ENCODE measurements around the gene GALM.

GRCh38 chr2:38754049-38754448, 88.1 kb downstream of the GALM start:
- TF ChIP-seq REST (IDR thresholded peaks at IDR 0.05) (no peak), CTCF (IDR thresholded peaks at IDR 0.05) (no peak), MAZ (IDR thresholded peaks at IDR 0.05; ENCODE audit: borderline replicate concordance, low read depth, low read length) (no peak), EP300 (IDR thresholded peaks at IDR 0.05) (no peak), POLR2A (IDR thresholded peaks at IDR 0.05; ENCODE audit: low read length) (no peak), RFX5 (IDR thresholded peaks at IDR 0.05) (no peak), CBX8 (IDR thresholded peaks at IDR 0.05) (no peak), RARB (CRISPR knock-in tag; IDR thresholded peaks at IDR 0.05) (no peak), PBX3 (IDR thresholded peaks at IDR 0.05) (no peak), USF2 (IDR thresholded peaks at IDR 0.05) (no peak), MAX (IDR thresholded peaks at IDR 0.05) (no peak), NR3C1 (IDR thresholded peaks at IDR 0.05) (no peak), SREBF2 (IDR thresholded peaks at IDR 0.05) (no peak), GATA3 (IDR thresholded peaks at IDR 0.05; ENCODE audit: borderline replicate concordance) (no peak)
